NB4 (cell line): ENCODE data around the gene FTO.

Experiments
- DNase-seq: peaks from one replicate; pipeline ENCODE4 v3.0.0; 2010; ENCODE audit warnings: low read depth
- H3K4me3 ChIP-seq: one replicate; pipeline ENCODE4 v1.5.1; 2011; ENCODE audit warnings: mild to moderate bottlenecking, low read depth, low read length, moderate library complexity
- MYC ChIP-seq: IDR thresholded peaks from 2 replicates; pipeline ENCODE4 v1.6.1; 2011; ENCODE audit warnings: low read depth, low read length
- POLR2A ChIP-seq: IDR thresholded peaks from 2 replicates; pipeline ENCODE4 v1.6.1; 2011; ENCODE audit warnings: mild to moderate bottlenecking; ENCODE audit not compliant: insufficient read length; ENCODE audit errors: extremely low read depth
- TF ChIP-seq, protein P1 (sequence below): IDR thresholded peaks from 2 replicates; pipeline ENCODE4 v1.6.1; 2011; ENCODE audit warnings: low read depth, low read length
- TF ChIP-seq, protein P2 (sequence below): IDR thresholded peaks from one replicate; pipeline ENCODE4 v1.5.1; 2012; ENCODE audit warnings: low read depth, low read length

Gene FTO

DNA sequence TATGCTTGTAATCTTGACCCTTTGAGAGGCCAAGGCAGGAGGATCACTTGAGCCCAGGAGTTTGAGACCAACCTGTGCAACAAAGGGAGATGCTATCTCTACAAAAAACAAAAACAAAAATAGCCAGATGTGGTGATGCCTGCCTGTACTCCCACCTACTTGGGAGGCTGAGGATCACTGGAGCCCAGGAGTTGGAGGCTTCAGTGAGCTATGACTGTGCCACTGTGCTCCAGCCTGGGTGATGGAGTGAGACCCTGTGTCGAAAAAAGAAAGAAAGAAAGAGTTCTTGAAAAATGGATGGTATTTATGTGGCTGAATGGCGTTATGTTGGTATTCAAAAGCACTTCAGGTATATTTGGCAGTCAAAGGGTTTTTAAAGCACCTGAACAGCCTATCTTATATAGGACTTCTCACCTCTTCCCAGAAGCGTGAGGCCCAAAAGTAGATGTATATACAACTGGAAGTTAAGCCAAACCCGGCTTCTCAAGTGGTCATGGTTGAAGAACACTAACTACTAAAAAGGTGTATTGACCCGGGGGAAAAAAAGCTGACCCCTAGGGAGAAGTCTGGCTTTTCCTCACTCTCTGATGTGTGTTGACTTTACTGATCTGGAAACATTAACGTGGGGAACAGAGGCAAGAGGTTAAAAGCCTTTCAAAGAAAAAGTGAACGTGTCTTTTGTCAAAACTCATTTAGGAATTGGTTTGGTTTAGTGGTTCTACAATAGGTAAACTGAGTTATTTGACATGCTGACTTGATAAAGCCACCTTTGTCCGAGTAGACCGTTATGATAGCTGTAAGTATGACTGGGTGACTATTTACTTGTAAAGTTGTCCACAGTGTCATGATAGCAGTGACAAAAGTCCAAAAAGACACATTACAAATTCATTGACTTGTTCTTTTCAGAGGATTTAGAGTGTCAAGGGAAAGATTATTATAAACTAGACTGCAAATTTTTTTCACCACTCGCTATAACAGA, 399.2 kb downstream of the FTO start:
- no peak overlapping the region for H3K4me3 ChIP-seq
- TF ChIP-seq, protein P1, sequence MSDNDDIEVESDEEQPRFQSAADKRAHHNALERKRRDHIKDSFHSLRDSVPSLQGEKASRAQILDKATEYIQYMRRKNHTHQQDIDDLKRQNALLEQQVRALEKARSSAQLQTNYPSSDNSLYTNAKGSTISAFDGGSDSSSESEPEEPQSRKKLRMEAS = no peak
- TF ChIP-seq POLR2A = no peak
- TF ChIP-seq MYC = no peak
- TF ChIP-seq, protein P2, sequence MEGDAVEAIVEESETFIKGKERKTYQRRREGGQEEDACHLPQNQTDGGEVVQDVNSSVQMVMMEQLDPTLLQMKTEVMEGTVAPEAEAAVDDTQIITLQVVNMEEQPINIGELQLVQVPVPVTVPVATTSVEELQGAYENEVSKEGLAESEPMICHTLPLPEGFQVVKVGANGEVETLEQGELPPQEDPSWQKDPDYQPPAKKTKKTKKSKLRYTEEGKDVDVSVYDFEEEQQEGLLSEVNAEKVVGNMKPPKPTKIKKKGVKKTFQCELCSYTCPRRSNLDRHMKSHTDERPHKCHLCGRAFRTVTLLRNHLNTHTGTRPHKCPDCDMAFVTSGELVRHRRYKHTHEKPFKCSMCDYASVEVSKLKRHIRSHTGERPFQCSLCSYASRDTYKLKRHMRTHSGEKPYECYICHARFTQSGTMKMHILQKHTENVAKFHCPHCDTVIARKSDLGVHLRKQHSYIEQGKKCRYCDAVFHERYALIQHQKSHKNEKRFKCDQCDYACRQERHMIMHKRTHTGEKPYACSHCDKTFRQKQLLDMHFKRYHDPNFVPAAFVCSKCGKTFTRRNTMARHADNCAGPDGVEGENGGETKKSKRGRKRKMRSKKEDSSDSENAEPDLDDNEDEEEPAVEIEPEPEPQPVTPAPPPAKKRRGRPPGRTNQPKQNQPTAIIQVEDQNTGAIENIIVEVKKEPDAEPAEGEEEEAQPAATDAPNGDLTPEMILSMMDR = no peak
- DNase-seq = no peak

DNA sequence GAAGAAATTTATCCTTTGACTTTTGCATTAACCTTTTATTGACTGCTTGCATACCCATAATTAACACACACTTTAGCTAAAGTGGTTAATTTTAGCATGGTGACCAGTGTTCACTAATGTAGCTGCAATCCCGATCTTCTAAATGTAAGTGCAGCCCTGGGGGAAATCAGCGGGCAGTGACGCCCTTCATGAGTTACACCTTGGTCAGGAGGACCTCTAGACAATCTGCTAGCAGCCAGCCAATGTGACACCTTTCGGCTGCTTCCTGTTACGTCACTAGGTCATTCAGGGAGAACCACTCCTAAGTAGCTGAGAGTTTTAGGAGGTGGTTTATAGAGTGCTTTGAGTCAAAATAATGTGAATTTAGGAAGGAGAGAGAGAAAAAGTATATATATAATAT, 402.1 kb downstream of the FTO start:
- DNase-seq = peak; percentile 67
- H3K4me3 ChIP-seq = no peak overlapping the region
- TF ChIP-seq, protein P1 = no peak
- TF ChIP-seq, protein P2 = no peak
- no peak for TF ChIP-seq POLR2A
- TF ChIP-seq MYC = no peak

DNA sequence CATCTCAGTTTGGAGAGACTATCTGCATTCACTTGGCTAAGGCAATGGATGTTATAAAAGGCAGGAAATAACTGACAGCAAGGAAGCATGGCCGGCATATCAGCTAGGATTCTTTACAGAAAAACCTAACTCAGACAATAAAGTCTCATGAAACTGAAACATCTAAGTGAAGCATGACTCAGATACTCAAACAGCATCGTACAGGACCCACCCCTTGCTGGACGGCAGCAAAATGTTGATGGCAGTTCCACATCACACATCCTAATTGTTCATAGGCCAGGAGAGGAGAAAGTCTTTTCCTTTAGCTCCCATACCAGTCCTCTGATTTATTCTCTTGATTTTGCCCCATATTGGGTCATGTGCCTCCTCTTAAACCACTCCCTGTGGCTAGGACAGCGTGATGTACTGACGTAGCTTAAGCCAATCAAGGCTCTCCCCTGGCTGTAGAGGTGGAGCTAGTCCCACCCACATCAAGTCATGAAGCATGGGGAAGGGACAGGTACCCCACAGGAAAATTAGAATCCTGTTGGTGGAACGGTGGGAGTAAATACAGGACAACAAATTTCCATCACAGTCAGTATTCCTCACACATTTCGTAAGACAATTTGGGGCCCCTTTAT, 403.7 kb downstream of the FTO start:
- peak; percentile 12 for DNase-seq
- TF ChIP-seq POLR2A (no peak), MYC (no peak)
- TF ChIP-seq, protein P2 = no peak

DNA sequence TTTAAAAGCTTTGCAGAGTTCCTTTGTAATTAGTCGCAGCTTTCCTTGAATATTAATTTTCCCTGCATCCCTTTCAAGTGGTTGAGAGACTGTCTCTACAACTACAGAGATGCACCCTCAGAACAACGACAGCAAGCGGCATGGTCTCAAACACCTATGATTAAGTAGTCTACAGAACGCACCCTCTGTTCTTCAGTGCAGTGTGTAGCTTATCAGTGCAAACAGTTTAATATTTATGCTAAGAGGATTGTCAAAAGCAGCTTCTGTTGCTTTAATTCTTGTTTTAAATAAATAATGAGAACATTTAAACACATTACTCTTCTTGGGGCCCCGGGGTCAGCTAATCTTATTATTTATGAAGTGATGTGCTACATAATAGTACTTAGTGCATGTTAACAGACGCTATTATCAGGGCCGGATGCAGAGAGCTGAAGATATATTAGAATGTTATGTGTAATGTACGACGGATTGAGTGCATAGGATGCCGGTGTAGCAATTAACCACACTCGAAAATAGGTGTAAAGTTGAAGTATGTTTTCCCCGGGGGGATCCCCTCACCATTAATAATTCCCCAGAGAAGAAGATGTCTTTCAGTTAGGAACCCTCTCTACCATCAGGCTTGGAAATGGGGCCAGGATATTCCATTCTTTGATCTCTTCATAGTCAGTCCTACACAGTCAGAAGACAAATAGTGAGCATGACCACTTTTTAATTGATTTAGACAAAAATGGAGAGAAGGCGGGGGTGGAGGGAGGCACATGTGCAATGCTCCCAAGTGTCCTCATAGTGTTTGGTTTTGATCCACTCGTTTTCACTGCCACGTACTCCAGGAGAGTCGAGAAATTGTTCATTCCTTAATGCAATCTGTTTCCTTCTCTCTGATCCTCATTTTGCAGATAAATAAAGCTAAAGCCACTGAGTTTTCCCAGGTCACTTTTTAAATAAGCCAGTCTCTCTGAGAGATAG, 406.3 kb downstream of the FTO start:
- H3K4me3 ChIP-seq = no peak overlapping the region
- no peak for DNase-seq
- TF ChIP-seq, protein P1 = no peak
- TF ChIP-seq MYC = no peak
- no peak for TF ChIP-seq POLR2A
- TF ChIP-seq, protein P2 = no peak

More for the DNA sequence above, 403.7 kb downstream of the FTO start:
- H3K4me3 ChIP-seq = no peak overlapping the region

DNA sequence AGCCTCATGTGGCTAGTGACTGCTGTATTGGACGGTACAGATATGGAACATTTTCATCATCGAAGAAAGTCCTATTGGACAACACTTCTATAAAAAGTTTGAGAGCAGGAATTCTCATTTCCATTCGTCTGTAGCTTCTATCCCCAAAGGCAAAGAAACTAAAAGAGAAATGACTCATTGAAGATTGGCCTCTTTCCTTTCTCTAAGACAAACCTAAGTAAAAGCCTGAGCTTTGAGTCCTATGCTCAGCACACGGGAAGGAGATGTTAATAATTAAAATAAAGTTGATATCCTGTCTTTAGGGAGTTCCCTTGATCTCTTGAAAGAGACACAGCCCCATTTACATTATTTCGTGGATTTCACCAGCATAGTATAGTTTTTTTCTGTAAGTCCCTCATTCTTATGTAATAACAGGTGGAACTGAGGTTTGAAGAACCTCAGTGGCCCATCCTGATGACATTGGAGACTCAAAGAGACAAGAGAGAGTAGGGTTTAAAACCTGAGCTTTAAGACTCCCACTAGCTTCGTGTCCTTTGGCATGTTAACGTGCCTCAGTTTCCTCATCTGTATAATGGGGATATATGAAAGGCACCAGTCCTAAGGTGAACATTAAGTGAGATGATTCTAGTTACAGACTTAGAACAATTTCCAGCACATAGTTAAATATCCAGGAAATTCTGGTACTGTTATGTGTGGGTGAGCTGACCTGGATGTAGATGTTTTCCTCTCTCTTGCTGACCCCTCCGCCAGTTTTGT, 408.7 kb downstream of the FTO start:
- H3K4me3 ChIP-seq = no peak overlapping the region
- TF ChIP-seq POLR2A (no peak), MYC (no peak)
- TF ChIP-seq, protein P1 = no peak
- TF ChIP-seq, protein P2 = no peak
- DNase-seq = no peak
